Epidermal melanocyte (primary cell): Measurements from ENCODE around the gene MEGF11.

Experiments
- DNase-seq: peaks from one replicate; pipeline ENCODE4 v3.0.0; 2011; ENCODE audit warnings: low spot score; ENCODE audit not compliant: insufficient read length

Gene MEGF11

GRCh38 chr15:66123799-66124198 is 129.8 kb downstream of the MEGF11 start:
- DNase-seq, result no peak

GRCh38 chr15:66120422-66120821 is 133.1 kb downstream of the MEGF11 start:
- no peak for DNase-seq

GRCh38 chr15:66117841-66118240 is 135.7 kb downstream of the MEGF11 start:
- DNase-seq, result no peak

GRCh38 chr15:66115568-66116206 is 137.9 kb downstream of the MEGF11 start:
- DNase-seq, result no peak

- DNase-seq, result no peak
These were observed 138.6 kb downstream of the MEGF11 start for GRCh38 chr15:66114863-66115425.

GRCh38 chr15:66112388-66112787 is 141.2 kb downstream of the MEGF11 start:
- DNase-seq, result no peak

- no peak for DNase-seq
These were observed 142.2 kb downstream of the MEGF11 start for GRCh38 chr15:66111363-66111762.

- DNase-seq, result no peak
These were observed 142.7 kb downstream of the MEGF11 start for GRCh38 chr15:66110864-66111263.

- no peak for DNase-seq
These were observed 143.7 kb downstream of the MEGF11 start for GRCh38 chr15:66109826-66110225.

GRCh38 chr15:66108483-66109265 is 144.9 kb downstream of the MEGF11 start:
- DNase-seq, result no peak

- DNase-seq, result no peak
These were observed 146.5 kb downstream of the MEGF11 start for GRCh38 chr15:66107070-66107469.

- no peak for DNase-seq
These were observed 148.0 kb downstream of the MEGF11 start for GRCh38 chr15:66105286-66106265.

- no peak for DNase-seq
These were observed 150.3 kb downstream of the MEGF11 start for GRCh38 chr15:66103293-66103590.

- no peak for DNase-seq
These were observed 150.8 kb downstream of the MEGF11 start for GRCh38 chr15:66102563-66103292.

- DNase-seq, result no peak
These were observed 151.7 kb downstream of the MEGF11 start for GRCh38 chr15:66101715-66102395.

- no peak for DNase-seq
These were observed 152.8 kb downstream of the MEGF11 start for GRCh38 chr15:66100761-66101160.

- DNase-seq, result no peak
These were observed 153.4 kb downstream of the MEGF11 start for GRCh38 chr15:66099950-66100671.

- DNase-seq, result no peak
These were observed 155.6 kb downstream of the MEGF11 start for GRCh38 chr15:66098022-66098363.

- DNase-seq, result no peak
These were observed 156.2 kb downstream of the MEGF11 start for GRCh38 chr15:66097151-66098021.
